Measurements from ENCODE around the gene KCTD16. TPM values are rescaled to one million over a fixed set of nuclear protein-coding genes. Genes with fewer than 3 reads are reported as not detected.

Gene KCTD16
- total and polyA plus RNA-seq, 2 experiments from 2014 or later: 0.02 to 0.76 TPM

GRCh38 chr5:144207875-144208444 lies 37.3 kb downstream of the KCTD16 start:
- no peak for TF ChIP-seq ZNF462 (CRISPR knock-in tag; IDR thresholded peaks at IDR 0.05)
- no peak for TF ChIP-seq ZNF114 (CRISPR knock-in tag; IDR thresholded peaks at IDR 0.05)
- TF ChIP-seq REST (IDR thresholded peaks at IDR 0.05; ENCODE audit: unreplicated experiment): no peak
- TF ChIP-seq CTCF (conservative IDR thresholded peaks at IDR 0.05; ENCODE audit: low read depth in 2 of 2): peak in 1 of 2 experiments; percentile 50; a peak in 2 of 4 replicates
- no peak for TF ChIP-seq JUNB (IDR thresholded peaks at IDR 0.05; ENCODE audit: unreplicated experiment)
- TF ChIP-seq ETS1 (IDR thresholded peaks at IDR 0.05): no peak
- H3K27ac Mint-ChIP-seq: no peak overlapping the region
- Histone ChIP-seq H3K27ac (ENCODE audit: low read depth) (no peak overlapping the region), H3K27me3 (ENCODE audit: insufficient read depth) (peaks cover 19% of the 10 kb centered on the region), H2AFZ (no peak overlapping the region), H3K9me2 (ENCODE audit: insufficient read depth) (no peaks in the 10 kb centered on the region), H3K4me3 (no peak overlapping the region), H3F3A (replicated peaks; ENCODE audit: low read depth) (no peaks in the 10 kb centered on the region), H3K4me2 (no peak overlapping the region), H3K4me1 (ENCODE audit: insufficient read depth) (peaks cover 6% of the 10 kb centered on the region), H3K36me3 (ENCODE audit: insufficient read depth) (no peaks in the 10 kb centered on the region), H3K79me2 (replicated peaks; ENCODE audit: insufficient read depth) (no peaks in the 10 kb centered on the region), H4K20me1 (replicated peaks; ENCODE audit: insufficient read depth) (no peaks in the 10 kb centered on the region; the same call in 1 of the 2 replicates)
- no peak overlapping the region for H3K4me3 Mint-ChIP-seq
- H3K36me3 Mint-ChIP-seq (ENCODE audit: low read depth): no peaks in the 10 kb centered on the region
- DNase-seq (ENCODE audit: low spot score) (no peak), ATAC-seq (no peak)
- H3K9me3 Mint-ChIP-seq: no peaks in the 10 kb centered on the region
- peaks cover 16% of the 10 kb centered on the region for H3K4me1 Mint-ChIP-seq
- H3K27me3 Mint-ChIP-seq (ENCODE audit: insufficient read depth, low read depth, poor library complexity): peaks cover 6% of the 10 kb centered on the region
